Nephron (organoid): ENCODE results near the gene BNIP5.

ENCODE experiments used
- H3K27ac Mint-ChIP-seq, 3 experiments: 2 replicates each; pipeline ENCODE4 v1.8.0; 2020; ENCODE audit warnings: mixed read lengths in 3 of 3, mild to moderate bottlenecking in 2 of 3, moderate library complexity in 1 of 3
- H3K27me3 Mint-ChIP-seq: 2 replicates; pipeline ENCODE4 v1.8.0; 2021; ENCODE audit warnings: low read depth, mild to moderate bottlenecking, moderate library complexity, mixed read lengths
- H3K36me3 Mint-ChIP-seq: 2 replicates; pipeline ENCODE4 v1.8.0; 2020; ENCODE audit warnings: low read depth, mixed read lengths
- H3K4me1 Mint-ChIP-seq: 2 replicates; pipeline ENCODE4 v1.8.0; 2020; ENCODE audit warnings: mixed read lengths
- H3K4me3 Mint-ChIP-seq, 3 experiments: 2 replicates each; pipeline ENCODE4 v1.8.0; 2020; ENCODE audit warnings: mild to moderate bottlenecking in 3 of 3, mixed read lengths in 3 of 3, moderate library complexity in 2 of 3
- H3K9me3 Mint-ChIP-seq: 2 replicates; pipeline ENCODE4 v1.8.0; 2020; ENCODE audit warnings: mixed read lengths
- TF ChIP-seq, protein P1 (sequence below), 3 experiments: fragments of 200-600 bp; sonication (generic); IDR thresholded peaks; one replicate each; pipeline ENCODE4 v1.5.0; 2021; ENCODE audit warnings: antibody characterized with exemption in 3 of 3; ENCODE audit not compliant: unreplicated experiment in 3 of 3

The BNIP5 gene

GRCh38 chr6:36284359-36284758, 52.3 kb downstream of the BNIP5 start:
- H3K27me3 Mint-ChIP-seq = peaks cover 72% of the 10 kb centered on the region
- no peak overlapping the region for H3K4me3 Mint-ChIP-seq
- no peak overlapping the region for H3K27ac Mint-ChIP-seq
- H3K9me3 Mint-ChIP-seq = no peaks in the 10 kb centered on the region
- H3K4me1 Mint-ChIP-seq = no peaks in the 10 kb centered on the region
- H3K36me3 Mint-ChIP-seq = no peaks in the 10 kb centered on the region
- TF ChIP-seq, protein P1, sequence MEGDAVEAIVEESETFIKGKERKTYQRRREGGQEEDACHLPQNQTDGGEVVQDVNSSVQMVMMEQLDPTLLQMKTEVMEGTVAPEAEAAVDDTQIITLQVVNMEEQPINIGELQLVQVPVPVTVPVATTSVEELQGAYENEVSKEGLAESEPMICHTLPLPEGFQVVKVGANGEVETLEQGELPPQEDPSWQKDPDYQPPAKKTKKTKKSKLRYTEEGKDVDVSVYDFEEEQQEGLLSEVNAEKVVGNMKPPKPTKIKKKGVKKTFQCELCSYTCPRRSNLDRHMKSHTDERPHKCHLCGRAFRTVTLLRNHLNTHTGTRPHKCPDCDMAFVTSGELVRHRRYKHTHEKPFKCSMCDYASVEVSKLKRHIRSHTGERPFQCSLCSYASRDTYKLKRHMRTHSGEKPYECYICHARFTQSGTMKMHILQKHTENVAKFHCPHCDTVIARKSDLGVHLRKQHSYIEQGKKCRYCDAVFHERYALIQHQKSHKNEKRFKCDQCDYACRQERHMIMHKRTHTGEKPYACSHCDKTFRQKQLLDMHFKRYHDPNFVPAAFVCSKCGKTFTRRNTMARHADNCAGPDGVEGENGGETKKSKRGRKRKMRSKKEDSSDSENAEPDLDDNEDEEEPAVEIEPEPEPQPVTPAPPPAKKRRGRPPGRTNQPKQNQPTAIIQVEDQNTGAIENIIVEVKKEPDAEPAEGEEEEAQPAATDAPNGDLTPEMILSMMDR (IDR thresholded peaks at IDR 0.05; ENCODE audit: unreplicated experiment in 3 of 3) = no peak

- H3K9me3 Mint-ChIP-seq = no peaks in the 10 kb centered on the region
- no peak overlapping the region for H3K4me3 Mint-ChIP-seq
- no peaks in the 10 kb centered on the region for H3K4me1 Mint-ChIP-seq
- peaks cover 72% of the 10 kb centered on the region for H3K27me3 Mint-ChIP-seq
- no peak overlapping the region for H3K27ac Mint-ChIP-seq
- TF ChIP-seq, protein P1 (IDR thresholded peaks at IDR 0.05; ENCODE audit: unreplicated experiment in 3 of 3) = no peak
- H3K36me3 Mint-ChIP-seq = no peaks in the 10 kb centered on the region
Observed at GRCh38 chr6:36283608-36284007, 53.1 kb downstream of the BNIP5 start.

GRCh38 chr6:36280983-36281382, 55.7 kb downstream of the BNIP5 start:
- H3K27me3 Mint-ChIP-seq = peaks cover 53% of the 10 kb centered on the region
- no peaks in the 10 kb centered on the region for H3K9me3 Mint-ChIP-seq
- H3K27ac Mint-ChIP-seq = no peak overlapping the region
- H3K4me1 Mint-ChIP-seq = peaks cover 5% of the 10 kb centered on the region
- H3K4me3 Mint-ChIP-seq = no peak overlapping the region
- H3K36me3 Mint-ChIP-seq = no peaks in the 10 kb centered on the region
- TF ChIP-seq, protein P1 (IDR thresholded peaks at IDR 0.05; ENCODE audit: unreplicated experiment in 3 of 3) = no peak

DNA sequence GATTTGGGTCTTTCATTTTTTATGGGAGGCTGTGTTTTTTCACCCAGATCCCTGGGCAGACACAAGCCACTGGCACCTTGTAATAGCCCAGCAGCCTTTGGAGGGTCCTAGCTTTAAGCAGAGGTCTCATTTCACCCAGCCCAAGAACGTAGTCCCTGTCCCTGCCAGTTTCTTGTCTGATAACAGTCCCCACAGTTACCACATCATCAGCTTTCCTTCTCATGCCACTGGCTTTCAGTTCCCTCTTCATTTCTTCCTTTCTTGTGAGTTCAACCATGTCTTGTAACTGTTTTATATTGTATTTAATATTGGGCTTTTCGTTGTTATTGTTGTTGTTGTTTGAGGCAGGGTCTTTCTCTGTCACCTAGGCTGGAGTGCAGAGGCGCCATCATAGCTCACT, 56.2 kb downstream of the BNIP5 start:
- TF ChIP-seq, protein P1 (IDR thresholded peaks at IDR 0.05; ENCODE audit: unreplicated experiment in 3 of 3) = no peak
- H3K4me3 Mint-ChIP-seq = no peak overlapping the region
- H3K9me3 Mint-ChIP-seq = no peaks in the 10 kb centered on the region

GRCh38 chr6:36277946-36278470, 58.7 kb downstream of the BNIP5 start:
- H3K36me3 Mint-ChIP-seq = no peaks in the 10 kb centered on the region
- peaks cover 5% of the 10 kb centered on the region for H3K4me1 Mint-ChIP-seq
- no peak overlapping the region for H3K27ac Mint-ChIP-seq
- TF ChIP-seq, protein P1 (IDR thresholded peaks at IDR 0.05; ENCODE audit: unreplicated experiment in 3 of 3) = no peak
- peaks cover 31% of the 10 kb centered on the region for H3K27me3 Mint-ChIP-seq
- H3K4me3 Mint-ChIP-seq = no peak overlapping the region
- no peaks in the 10 kb centered on the region for H3K9me3 Mint-ChIP-seq

More for the DNA sequence above, 56.2 kb downstream of the BNIP5 start:
- Mint-ChIP-seq H3K4me1 (peaks cover 5% of the 10 kb centered on the region), H3K36me3 (no peaks in the 10 kb centered on the region), H3K27me3 (peaks cover 47% of the 10 kb centered on the region), H3K27ac (no peak overlapping the region)
